ENCODE data around the gene ABHD2.

DNA sequence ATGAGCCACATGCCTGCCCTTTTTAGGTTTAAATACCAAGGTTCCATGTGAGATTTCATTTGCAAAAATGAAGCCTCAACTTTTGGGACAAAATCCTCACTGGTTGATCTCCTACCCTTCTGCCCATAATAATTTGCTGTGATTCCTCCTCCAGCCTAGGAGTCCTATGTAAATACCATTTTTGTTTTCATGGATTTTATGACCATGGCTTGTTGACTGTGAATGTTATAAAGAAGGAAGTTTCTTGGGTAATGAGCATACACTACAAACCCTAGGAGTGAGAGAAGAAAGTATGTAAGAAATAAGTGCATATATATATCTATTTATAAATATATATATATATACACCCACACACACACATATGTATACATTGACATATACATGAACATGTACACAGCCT, 120.0 kb downstream of the ABHD2 start:
- TF ChIP-seq POLR2A (IDR thresholded peaks at IDR 0.05) = no peak
- TF ChIP-seq, protein P1, sequence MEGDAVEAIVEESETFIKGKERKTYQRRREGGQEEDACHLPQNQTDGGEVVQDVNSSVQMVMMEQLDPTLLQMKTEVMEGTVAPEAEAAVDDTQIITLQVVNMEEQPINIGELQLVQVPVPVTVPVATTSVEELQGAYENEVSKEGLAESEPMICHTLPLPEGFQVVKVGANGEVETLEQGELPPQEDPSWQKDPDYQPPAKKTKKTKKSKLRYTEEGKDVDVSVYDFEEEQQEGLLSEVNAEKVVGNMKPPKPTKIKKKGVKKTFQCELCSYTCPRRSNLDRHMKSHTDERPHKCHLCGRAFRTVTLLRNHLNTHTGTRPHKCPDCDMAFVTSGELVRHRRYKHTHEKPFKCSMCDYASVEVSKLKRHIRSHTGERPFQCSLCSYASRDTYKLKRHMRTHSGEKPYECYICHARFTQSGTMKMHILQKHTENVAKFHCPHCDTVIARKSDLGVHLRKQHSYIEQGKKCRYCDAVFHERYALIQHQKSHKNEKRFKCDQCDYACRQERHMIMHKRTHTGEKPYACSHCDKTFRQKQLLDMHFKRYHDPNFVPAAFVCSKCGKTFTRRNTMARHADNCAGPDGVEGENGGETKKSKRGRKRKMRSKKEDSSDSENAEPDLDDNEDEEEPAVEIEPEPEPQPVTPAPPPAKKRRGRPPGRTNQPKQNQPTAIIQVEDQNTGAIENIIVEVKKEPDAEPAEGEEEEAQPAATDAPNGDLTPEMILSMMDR (IDR thresholded peaks at IDR 0.05) = no peak
- TF ChIP-seq POLR2AphosphoS5 (IDR thresholded peaks at IDR 0.05) = no peak
